Fibroblast of gingiva (primary cell): ENCODE results near the gene ANKIB1.
A peak's percentile ranks its signal among the peaks of the same experiment; 100 is the strongest.
"Not testable (repeated sequence)": the region's sequence is repeated elsewhere in the genome, so short reads cannot be mapped to it uniquely, and the experiment has no call there.

Source experiments
- DNase-seq: peaks from one replicate; pipeline ENCODE4 v3.0.0-alpha.2; 2011; ENCODE audit warnings: low read depth

The ANKIB1 gene

DNA sequence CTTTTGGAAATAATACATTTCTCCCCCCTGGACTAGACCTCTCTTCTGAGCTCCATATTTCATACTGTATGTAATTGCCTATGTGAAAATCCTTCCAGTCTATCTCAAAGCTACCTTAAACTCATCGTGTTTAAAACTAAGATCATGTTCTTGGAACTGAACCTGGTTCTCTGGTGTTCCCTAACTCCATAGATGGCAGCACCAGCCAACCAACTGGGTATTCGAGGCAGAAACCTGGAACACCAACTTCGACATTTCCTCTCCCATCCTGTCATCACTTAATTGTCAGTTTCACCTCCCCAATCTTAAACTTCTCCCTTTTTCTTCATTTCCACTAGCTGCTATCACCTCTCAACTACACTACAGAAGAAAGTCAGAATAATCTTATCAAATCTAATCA lies 87.0 kb downstream of the ANKIB1 start:
- no peak for DNase-seq

DNA sequence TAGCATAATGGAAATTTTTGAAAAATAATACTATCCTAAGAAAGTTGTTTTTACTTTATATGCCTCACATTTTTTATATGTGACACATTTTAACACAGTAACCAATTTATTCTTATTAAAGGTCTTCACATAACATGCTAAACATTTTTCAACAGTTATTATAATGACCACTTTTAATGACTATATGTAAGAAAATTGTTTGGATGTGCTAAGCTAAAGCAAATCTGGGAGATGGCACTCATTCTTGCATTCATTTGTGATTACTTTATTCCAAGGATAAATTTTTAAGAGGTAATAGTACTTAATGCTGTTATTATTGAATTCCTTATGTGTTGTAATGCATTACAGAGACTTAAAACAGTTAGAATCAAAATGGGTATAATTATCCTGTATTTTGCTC lies 88.1 kb downstream of the ANKIB1 start:
- DNase-seq = no peak

- DNase-seq = no peak
Observed at GRCh38 chr7:92335574-92335973, 89.8 kb downstream of the ANKIB1 start.

DNA sequence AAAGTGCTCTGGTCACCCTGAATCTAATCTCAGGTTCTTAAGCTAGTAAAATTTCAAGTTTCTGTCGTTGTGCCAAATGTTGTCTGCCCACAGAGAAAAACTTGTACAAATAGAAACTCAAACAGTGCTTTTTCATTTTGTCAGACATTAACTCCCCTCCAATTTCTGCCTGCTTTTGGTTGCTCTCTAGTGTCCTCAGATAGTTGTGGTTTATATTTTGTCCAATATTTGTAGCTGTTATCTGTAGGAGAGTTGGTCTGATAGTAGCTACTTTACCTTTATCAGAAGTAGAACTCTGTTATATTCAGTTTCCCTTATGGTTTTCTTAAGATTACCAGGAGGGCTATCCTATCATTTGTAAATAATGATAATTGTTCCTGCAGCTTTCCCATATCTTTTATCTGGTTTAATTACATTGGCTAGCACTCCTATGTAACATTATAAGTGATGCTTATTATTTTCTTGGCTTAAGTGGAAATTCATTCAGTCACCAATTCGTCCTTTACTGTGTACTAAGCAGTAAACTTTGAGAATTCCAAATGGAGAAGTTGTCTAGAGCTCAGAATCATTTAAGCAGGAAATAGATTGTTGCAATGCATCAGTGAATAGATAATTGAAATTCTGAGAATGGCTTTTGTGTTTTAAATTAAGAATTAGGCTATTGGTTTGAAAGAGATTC lies 91.0 kb downstream of the ANKIB1 start:
- DNase-seq = no peak

DNA sequence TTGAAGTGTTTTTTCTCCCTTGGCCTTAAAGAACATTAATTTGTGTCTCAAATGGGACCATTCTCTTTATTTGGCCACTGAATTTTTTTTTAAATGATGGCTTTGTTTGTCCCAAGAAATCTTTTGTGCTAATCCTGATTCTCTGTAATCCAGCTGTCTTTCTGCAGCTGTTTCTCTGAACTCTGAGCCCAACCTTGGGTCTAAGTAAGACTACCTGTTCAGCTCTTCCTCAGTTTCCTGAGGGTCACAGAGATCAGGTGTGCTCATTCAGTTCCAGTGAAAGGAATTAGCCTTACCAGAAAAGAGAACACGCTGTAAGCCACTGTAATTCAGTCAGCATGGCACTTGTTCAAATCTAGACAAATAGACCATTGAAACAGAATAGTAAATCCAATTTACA lies 94.2 kb downstream of the ANKIB1 start:
- no peak for DNase-seq

GRCh38 chr7:92343714-92344113 lies 97.9 kb downstream of the ANKIB1 start:
- DNase-seq = no peak

DNA sequence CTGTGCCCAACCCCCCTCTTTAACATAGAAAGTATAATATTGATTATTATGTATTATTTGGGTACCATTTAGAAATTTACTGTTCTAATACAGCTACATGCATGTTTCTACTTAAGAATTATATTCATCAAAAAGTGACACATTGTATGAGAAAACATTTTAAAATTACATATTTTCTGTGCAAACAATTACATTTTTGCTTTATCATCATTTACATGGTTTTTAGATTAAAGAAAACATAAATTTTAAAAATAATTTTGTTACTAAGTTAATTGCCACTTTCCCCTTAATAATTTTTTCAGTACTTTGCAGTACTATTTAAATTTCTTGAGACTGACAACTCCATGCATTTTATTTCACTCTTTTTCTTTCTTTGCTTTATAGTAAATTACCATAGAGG lies 106.2 kb downstream of the ANKIB1 start:
- DNase-seq = no peak

- DNase-seq = no peak
Observed at GRCh38 chr7:92354214-92354613, 108.4 kb downstream of the ANKIB1 start.

DNA sequence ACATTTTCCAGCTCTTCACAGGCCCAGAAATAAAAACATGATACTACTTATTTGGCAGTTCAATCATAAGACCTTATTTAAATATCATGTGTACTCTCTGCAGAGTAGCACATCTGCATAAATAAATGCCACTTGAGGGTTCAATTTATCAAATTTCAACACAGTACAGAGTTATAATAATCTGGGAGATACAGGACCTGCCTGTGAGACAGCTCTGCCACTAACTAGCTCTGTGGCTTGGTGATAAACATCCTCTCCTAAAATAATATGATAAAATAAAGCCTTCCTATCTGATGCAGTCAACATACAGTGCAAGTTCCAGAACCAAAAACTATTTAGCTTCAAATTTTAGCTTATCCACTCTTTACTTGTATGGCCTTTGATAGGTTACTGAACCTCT lies 110.6 kb downstream of the ANKIB1 start:
- DNase-seq = no peak

GRCh38 chr7:92357260-92357659 lies 111.5 kb downstream of the ANKIB1 start:
- DNase-seq = no peak

DNA sequence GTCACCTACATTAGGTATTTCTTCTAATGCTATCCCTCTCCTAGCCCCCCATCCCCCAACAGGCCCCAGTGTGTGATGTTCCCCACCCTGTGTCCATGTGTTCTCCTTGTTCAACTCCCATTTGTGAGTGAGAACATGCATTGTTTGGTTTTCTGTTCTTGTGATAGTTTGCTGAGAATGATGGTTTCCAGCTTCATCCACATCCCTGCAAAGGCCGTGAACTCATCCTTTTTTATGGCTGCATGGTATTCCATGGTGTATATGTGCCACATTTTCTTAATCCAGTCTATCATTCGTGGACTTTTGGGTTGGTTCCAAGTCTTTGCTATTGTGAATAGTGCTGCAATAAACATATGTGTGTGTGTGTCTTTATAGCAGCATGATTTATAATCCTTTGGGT lies 113.4 kb downstream of the ANKIB1 start:
- DNase-seq = not testable (repeated sequence)

- no peak for DNase-seq
Observed at GRCh38 chr7:92359801-92360200, 114.0 kb downstream of the ANKIB1 start.

- no peak for DNase-seq
Observed at GRCh38 chr7:92360387-92360786, 114.6 kb downstream of the ANKIB1 start.

DNA sequence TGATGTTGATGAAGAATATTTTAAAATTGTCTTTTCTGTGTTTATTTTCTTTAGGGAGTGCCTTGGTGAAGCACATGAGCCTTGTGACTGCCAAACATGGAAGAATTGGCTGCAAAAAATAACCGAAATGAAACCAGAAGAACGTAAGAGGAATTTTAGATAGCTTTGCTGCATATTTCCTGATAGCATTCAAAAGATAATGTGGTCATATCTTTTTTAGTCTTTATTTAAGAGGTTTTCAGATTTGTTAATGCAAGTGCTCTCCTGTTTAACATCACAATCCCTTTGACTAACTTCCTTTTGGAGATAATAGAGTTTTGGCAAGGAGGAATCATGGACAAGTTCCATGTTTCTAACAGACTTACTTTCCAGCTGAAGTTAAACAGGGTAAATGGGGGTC lies 116.4 kb downstream of the ANKIB1 start:
- no peak for DNase-seq

- DNase-seq = no peak
Observed at GRCh38 chr7:92366730-92367129, 121.0 kb downstream of the ANKIB1 start.

DNA sequence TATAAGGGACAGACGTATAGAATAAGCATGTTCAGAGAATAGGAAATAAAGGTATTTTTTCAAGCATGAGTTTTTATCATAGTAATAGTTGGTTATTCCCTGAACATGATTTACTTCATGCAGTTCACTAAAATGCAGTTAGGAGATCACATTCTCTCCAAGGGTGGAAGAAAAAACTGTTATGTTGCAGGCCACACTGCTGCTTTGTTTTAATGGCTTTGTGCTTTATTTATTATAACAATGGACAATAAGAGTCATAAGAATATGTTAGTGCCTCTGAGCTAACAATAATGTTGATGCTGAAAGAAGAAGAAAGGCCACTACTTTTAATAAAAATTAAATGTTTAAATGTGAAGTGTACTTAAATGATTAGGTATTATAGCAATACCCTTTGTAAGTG lies 123.0 kb downstream of the ANKIB1 start:
- no peak for DNase-seq

- DNase-seq = no peak
Observed at GRCh38 chr7:92375013-92375412, 129.2 kb downstream of the ANKIB1 start.

GRCh38 chr7:92391071-92391470 lies 145.3 kb downstream of the ANKIB1 start:
- no peak for DNase-seq

- no peak for DNase-seq
Observed at GRCh38 chr7:92397542-92397941, 151.8 kb downstream of the ANKIB1 start.

GRCh38 chr7:92400013-92400412 lies 154.2 kb downstream of the ANKIB1 start:
- DNase-seq = no peak

GRCh38 chr7:92402920-92403759 lies 157.4 kb downstream of the ANKIB1 start:
- peak; percentile 32 for DNase-seq

DNA sequence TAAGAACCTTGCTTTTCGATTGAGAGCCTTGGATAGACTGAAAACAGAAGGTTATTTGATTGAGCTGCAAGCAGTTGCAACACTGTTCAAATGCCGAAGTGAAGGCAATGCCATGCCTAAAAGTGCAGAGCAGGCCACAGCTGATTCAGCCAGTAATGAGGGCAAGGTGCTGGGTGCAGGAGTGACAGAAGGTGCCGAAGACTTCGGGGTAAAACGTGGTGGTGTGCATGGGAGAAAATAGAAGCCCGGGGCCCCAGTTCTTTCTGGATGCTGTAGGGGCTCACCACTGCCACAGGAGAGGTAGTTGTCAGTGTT lies 157.9 kb downstream of the ANKIB1 start:
- DNase-seq = no peak

DNA sequence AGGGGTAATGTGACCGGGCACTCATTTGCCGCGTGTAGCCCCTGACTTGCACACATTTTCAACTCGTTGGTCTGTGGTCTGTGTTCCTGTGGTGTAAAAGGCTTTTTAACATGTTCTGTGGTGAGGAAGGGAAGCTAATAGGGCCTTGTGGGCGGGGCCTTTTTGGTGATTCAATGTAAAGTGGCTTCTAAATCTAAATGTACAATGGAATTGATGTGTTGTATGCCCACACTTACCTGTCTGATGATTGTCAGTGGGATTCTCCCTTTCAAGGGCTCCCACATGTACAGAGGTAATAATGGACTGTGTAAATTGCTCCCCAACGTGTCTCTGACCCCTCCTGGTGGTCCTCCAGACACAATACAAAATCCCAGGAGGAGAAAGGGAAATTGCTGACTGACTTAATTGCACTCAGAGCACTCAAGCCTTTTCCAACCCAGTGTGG lies 158.4 kb downstream of the ANKIB1 start:
- no peak for DNase-seq

DNA sequence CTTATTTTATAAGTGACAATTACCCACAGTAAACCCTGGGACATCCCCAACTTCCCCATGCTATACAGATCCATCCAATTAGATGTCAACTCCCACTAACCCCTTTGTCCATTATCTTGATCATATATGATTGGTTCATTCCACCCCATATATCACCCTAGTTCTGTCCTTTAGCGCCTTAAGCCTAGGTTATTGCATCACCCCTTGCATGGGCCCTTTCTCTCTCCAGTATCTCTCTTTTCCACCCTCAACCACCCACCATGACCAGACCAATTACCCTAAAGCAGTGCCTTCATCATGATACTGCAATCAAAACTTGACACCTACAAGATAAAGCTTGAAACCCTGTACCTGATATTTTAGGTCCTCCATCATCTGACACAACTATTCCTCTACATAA lies 163.6 kb downstream of the ANKIB1 start:
- no peak for DNase-seq
